BLaER1 treated with 17β-estradiol and CSF1 and Interleukin-3, amounts not matched to agents 10 nM and 100 nM (cell line): ENCODE data around the gene OR7C2.
A peak's percentile ranks its signal among the peaks of the same experiment; 100 is the strongest.

Source experiments
- H3K27ac ChIP-seq, 11 experiments: shearing (Covaris generic); formaldehyde crosslinking; 2 replicates each; pipeline ENCODE4 v1.8.1; 2022
- H3K27me3 ChIP-seq, 11 experiments: shearing (Covaris generic); formaldehyde crosslinking; 2 replicates each; pipeline ENCODE4 v1.8.1; 2022
- H3K36me3 ChIP-seq, 11 experiments: shearing (Covaris generic); formaldehyde crosslinking; 2 replicates each; pipeline ENCODE4 v1.8.1; 2022
- H3K4me1 ChIP-seq, 10 experiments: shearing (Covaris generic); formaldehyde crosslinking; 2 replicates each; pipeline ENCODE4 v1.8.1; 2022
- H3K4me2 ChIP-seq, 11 experiments: shearing (Covaris generic); formaldehyde crosslinking; 2 replicates each; pipeline ENCODE4 v1.8.1; 2022
- H3K4me3 ChIP-seq, 10 experiments: shearing (Covaris generic); formaldehyde crosslinking; 2 replicates each; pipeline ENCODE4 v1.8.1; 2022
- H3K9ac ChIP-seq, 11 experiments: shearing (Covaris generic); formaldehyde crosslinking; 2 replicates each; pipeline ENCODE4 v1.8.1; 2022
- H3K9me3 ChIP-seq, 11 experiments: shearing (Covaris generic); formaldehyde crosslinking; replicated peaks in 1 of 11; 2 replicates each; pipeline ENCODE4 v1.8.1; 2022
- H4K20me1 ChIP-seq, 11 experiments: shearing (Covaris generic); formaldehyde crosslinking; 2 replicates each; pipeline ENCODE4 v1.8.1; 2022
- Cebpa-rat ChIP-seq, 11 experiments: shearing (Covaris generic); IDR thresholded peaks; 2 replicates each; pipeline ENCODE4 v1.8.1; 2022

The OR7C2 gene

DNA sequence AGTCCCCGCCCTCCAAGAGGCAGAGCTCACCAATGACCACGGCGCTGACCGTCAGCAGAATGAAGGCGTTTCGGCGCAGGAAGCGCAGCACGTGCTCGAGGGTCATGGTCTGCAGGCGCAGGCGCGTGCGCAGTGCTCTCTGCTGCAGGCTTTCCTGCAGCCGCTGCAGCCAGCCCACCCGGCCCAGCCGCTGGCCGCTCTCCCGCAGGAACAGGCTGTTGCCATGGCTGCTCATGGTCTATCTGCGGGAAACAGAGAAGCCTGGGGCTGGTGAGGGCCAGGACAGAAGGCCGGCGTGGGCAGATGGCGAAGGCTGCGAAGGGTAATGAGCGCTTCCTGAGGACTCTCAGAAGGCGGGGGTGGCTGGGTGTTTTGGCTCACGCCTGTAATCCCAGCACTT is 31.4 kb downstream of the OR7C2 start:
- Histone ChIP-seq H3K36me3 (no peaks in the 10 kb centered on the region), H3K9ac (no peak overlapping the region), H3K27me3 (peaks cover 0 to 8% (median 5%) of the 10 kb centered on the region in 11 experiments; a peak in 18 of 22 replicates), H3K27ac (no peak overlapping the region), H3K9me3 (peaks cover 0 to 10% (median 0%) of the 10 kb centered on the region in 11 experiments; a peak in 1 of 22 replicates), H3K4me3 (no peak overlapping the region), H3K4me2 (peak overlapping the region in 1 of 11 experiments; percentile 69; a peak in 1 of 22 replicates), H4K20me1 (no peaks in the 10 kb centered on the region), H3K4me1 (peaks cover 0 to 22% (median 15%) of the 10 kb centered on the region in 10 experiments; a peak in 15 of 20 replicates)
- TF ChIP-seq Cebpa-rat (IDR thresholded peaks at IDR 0.05) = no peak

DNA sequence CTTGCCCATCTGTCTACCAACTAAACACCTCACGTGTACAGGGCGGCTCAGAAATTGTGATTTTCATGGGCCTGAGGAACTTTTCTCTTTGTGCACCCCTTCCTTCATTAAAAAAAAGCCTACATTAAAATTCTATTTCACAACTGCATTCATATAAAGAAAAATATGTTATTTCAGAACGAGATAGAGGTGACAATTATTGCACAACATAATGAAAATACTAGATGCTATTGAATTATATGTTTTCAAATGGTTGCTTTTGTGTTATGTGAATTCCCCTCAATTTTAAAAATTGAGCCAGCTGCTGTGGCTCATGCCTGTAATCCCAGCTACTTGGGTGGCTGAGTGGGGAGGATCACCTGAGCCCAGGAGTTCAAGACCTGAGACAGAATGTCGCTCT is 33.2 kb downstream of the OR7C2 start:
- no peak overlapping the region for H3K4me2 ChIP-seq
- H3K27me3 ChIP-seq = peaks cover 16 to 26% (median 23%) of the 10 kb centered on the region in 11 experiments
- H3K27ac ChIP-seq = no peak overlapping the region
- H3K36me3 ChIP-seq = no peaks in the 10 kb centered on the region
- no peak overlapping the region for H3K9ac ChIP-seq
- no peak overlapping the region for H3K4me3 ChIP-seq
- H3K9me3 ChIP-seq = peaks cover 0 to 6% (median 0%) of the 10 kb centered on the region in 11 experiments; a peak in 1 of 22 replicates
- no peaks in the 10 kb centered on the region; a peak in 1 of 22 replicates for H4K20me1 ChIP-seq
- peak in 2 of 11 experiments; percentile 41 to 50; a peak in 2 of 22 replicates for TF ChIP-seq Cebpa-rat (IDR thresholded peaks at IDR 0.05)
- H3K4me1 ChIP-seq = peaks cover 0 to 22% (median 15%) of the 10 kb centered on the region in 10 experiments; a peak in 15 of 20 replicates

DNA sequence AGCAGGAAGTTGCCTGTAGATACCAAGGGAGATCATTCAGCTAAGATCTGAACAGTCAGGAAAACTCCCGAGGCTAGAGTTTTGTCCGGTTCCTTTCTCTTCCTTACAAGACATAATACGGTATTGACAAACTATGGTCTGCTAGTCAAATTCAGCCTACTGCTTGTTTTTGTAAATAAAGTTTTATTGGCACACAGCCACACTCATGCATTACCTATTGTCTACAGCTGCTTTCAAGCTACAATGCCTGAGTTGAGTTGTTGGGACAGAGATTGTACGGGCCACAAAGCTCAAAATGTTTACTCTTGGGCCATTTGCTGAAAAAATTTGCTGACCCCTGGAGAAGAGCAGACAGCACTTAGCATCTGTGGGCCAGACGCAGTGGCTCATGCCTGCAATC is 35.8 kb downstream of the OR7C2 start:
- H3K9me3 ChIP-seq = no peaks in the 10 kb centered on the region
- H3K27ac ChIP-seq = no peak overlapping the region
- H4K20me1 ChIP-seq = no peaks in the 10 kb centered on the region; a peak in 1 of 22 replicates
- H3K4me1 ChIP-seq = peaks cover 0 to 27% (median 16%) of the 10 kb centered on the region in 10 experiments; a peak in 15 of 20 replicates
- peak overlapping the region in 6 of 11 experiments; percentile 10 to 32 (median 22); a peak in 9 of 22 replicates for H3K4me2 ChIP-seq
- H3K4me3 ChIP-seq = no peak overlapping the region
- no peak overlapping the region for H3K9ac ChIP-seq
- H3K27me3 ChIP-seq = peaks cover 32 to 45% (median 41%) of the 10 kb centered on the region in 11 experiments
- no peak for TF ChIP-seq Cebpa-rat (IDR thresholded peaks at IDR 0.05)
- no peaks in the 10 kb centered on the region for H3K36me3 ChIP-seq

DNA sequence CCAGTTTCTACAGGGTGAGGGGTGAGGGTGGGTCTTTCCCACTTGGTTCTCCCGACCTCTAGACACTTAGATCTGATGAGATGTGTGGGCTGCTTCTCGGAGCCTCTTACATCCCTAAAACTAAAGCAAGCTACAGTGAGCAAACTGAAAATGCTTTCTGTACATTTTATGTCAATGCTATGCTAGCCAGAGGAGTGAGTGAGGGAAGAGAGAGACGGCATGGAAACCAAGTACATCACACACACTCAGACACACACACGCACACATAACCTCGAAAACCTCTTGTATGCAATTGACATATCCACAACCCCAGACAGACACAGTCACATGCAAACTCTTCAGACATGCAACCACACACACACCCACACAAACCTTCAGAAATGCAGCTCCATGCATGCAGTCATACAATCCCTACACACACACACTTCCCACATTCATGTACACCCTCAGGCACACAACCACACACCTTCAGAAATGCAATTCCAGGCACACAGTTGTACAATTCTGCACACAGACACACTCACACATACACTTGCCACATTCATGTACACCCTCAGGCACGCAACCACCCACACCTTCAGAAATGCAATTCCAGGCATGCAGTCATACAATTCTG is 37.0 kb downstream of the OR7C2 start:
- Histone ChIP-seq H3K4me3 (no peak overlapping the region), H3K27me3 (peaks cover 32 to 45% (median 41%) of the 10 kb centered on the region in 11 experiments)

DNA sequence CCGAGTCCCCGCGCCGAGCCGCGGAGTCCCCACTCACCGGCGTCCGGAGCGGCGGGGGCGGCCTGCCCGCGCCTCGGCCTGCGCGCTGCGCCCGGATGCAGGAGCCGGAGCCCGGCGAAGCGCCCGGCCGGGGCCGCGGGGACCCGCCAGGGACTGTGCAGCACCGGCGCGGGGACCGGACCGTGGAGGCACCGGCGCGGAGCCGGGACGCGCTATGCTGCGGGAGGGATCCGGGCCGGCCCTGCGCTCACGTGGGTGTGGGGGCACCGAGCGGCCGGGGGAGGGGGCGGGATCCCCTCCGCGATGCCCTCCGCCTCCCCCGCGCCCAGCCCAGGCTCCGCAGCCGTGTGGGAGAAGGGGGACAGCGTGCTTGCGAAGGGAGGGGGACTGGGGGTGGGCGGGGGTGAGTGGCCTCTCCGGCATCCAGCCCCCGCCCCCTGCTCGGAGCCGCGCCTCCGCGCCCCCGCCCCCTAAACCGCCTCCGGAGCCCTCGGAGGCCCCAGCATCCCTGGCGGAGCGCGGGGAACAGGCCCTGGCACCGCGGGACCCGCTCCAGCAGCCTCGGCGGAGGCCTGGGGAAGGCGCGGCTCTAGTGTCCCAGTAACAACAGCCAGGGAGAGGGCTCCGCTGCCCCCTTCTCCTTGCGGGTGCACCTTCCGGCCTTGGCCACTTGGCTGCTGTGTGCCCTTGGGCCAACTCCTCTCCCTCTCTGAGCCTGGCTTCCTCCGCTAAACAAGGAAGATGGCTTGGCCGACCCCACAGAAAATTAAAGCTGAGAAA is 38.4 kb downstream of the OR7C2 start, which contains the start of gene SLC1A6:
Gene SLC1A6, minus strand, starts transcription at position 389 of the 780 bp plus-strand sequence. CDS start 6,954 bp downstream, outside the sequence.
- TF ChIP-seq Cebpa-rat (IDR thresholded peaks at IDR 0.05) = no peak
- H3K4me3 ChIP-seq = peak within 1 kb of the TSS; percentile 32 to 64 (median 50); a peak in 19 of 20 replicates
- no peaks in the 10 kb centered on the region for H3K9me3 ChIP-seq
- no peaks in the 10 kb centered on the region; a peak in 1 of 22 replicates for H4K20me1 ChIP-seq
- H3K36me3 ChIP-seq = no peaks in the 10 kb centered on the region
- H3K9ac ChIP-seq = peak within 1 kb of the TSS in 5 of 11 experiments; percentile 11 to 36 (median 32); a peak in 3 of 22 replicates
- H3K4me1 ChIP-seq = peaks cover 0 to 10% (median 5%) of the 10 kb centered on the region in 10 experiments; a peak in 7 of 20 replicates
- peaks cover 32 to 45% (median 41%) of the 10 kb centered on the region in 11 experiments for H3K27me3 ChIP-seq
- H3K4me2 ChIP-seq = peak within 1 kb of the TSS; percentile 60 to 73 (median 66)
- no peak within 1 kb of the TSS for H3K27ac ChIP-seq

More for the DNA sequence above, 37.0 kb downstream of the OR7C2 start:
- Histone ChIP-seq H3K4me1 (peaks cover 0 to 22% (median 13%) of the 10 kb centered on the region in 10 experiments; a peak in 15 of 20 replicates), H3K4me2 (no peak overlapping the region), H3K27ac (no peak overlapping the region), H4K20me1 (no peaks in the 10 kb centered on the region; a peak in 1 of 22 replicates), H3K36me3 (no peaks in the 10 kb centered on the region), H3K9me3 (no peaks in the 10 kb centered on the region), H3K9ac (no peak overlapping the region)
- no peak for TF ChIP-seq Cebpa-rat (IDR thresholded peaks at IDR 0.05)

DNA sequence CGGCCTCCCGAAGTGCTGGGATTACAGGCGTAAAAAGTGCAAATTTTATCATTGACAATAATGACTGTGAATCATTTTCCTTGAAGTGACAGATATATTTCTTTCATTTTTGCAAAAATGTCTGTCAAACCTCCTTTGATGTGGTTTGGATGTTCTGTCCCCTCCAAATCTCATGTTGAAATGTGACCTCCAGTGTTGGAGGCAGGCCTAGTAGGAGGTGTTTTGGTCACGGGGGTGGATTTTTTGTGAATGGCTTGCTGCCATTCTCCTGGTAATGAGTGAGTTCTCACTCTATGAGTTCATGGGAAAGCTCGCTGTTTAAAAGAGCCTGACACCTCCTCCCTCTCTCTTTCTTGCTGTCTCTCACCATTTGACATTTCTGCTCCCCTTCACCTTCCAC is 43.8 kb downstream of the OR7C2 start:
- peaks cover 0 to 2% (median 0%) of the 10 kb centered on the region in 10 experiments; a peak in 3 of 20 replicates for H3K4me1 ChIP-seq
- H3K27me3 ChIP-seq = peaks cover 9 to 15% (median 12%) of the 10 kb centered on the region in 11 experiments
- H3K36me3 ChIP-seq = no peaks in the 10 kb centered on the region
- H3K9ac ChIP-seq = no peak overlapping the region
- no peak for TF ChIP-seq Cebpa-rat (IDR thresholded peaks at IDR 0.05)
- no peaks in the 10 kb centered on the region for H3K9me3 ChIP-seq
- H3K4me2 ChIP-seq = no peak overlapping the region
- no peak overlapping the region for H3K4me3 ChIP-seq
- H4K20me1 ChIP-seq = no peaks in the 10 kb centered on the region
- H3K27ac ChIP-seq = no peak overlapping the region
